HCT116 (cell line): ENCODE results near the gene ZC4H2. TPM values are rescaled to one million over a fixed set of nuclear protein-coding genes. Genes with fewer than 3 reads are reported as not detected.
A peak's percentile ranks its signal among the peaks of the same experiment; 100 is the strongest.

ENCODE experiments used
- ATAC-seq: fragments of 200-7000 bp; cut with Tn5 transposase; 2 replicates; pipeline ENCODE4 v1.9.1; 2020; ENCODE audit warnings: mild to moderate bottlenecking, moderate library complexity
- BruUV-seq: library from RNA; stranded (reverse); fragments of 400-500 nt; replicated peaks from 2 replicates; lab custom pipeline; 2021; lab: Mats Ljungman, UMichigan
- CTCF ChIA-PET: fragments of 300-600 bp; sonication (Branson Sonifier 250); formaldehyde crosslinking; loops from one replicate; lab custom pipeline; 2021; ENCODE audit warnings: antibody characterized with exemption; lab: Charles Lee
- POLR2A ChIA-PET: fragments of 300-600, 350-600 bp; sonication (Branson Sonifier 250); formaldehyde crosslinking; loops from one replicate; lab custom pipeline; 2021; ENCODE audit warnings: antibody characterized with exemption; lab: Charles Lee
- RAD21 ChIA-PET, 2 experiments: fragments of 300-600 bp; sonication (Branson Sonifier 250); formaldehyde crosslinking; loops; one replicate each; lab custom pipeline; 2023; ENCODE audit warnings: low total read pairs in 2 of 2; ENCODE audit not compliant: uncharacterized antibody in 2 of 2, unreplicated experiment in 2 of 2, low non-redundant PET in 1 of 2; lab: Charles Lee
- DNase-seq: peaks from one replicate; pipeline ENCODE4 v3.0.0-alpha.2; 2010; ENCODE audit warnings: low read depth, low spot score
- H2AFZ ChIP-seq: fragments of 200-600 bp; shearing (Covaris generic), sonication (generic); 2 replicates; pipeline ENCODE4 v1.6.1; 2017; ENCODE audit warnings: low read depth, mixed run types, mixed read lengths, antibody characterized with exemption, low read length; ENCODE audit not compliant: poor library complexity, severe bottlenecking
- H3K27ac ChIP-seq: 2 replicates; pipeline ENCODE4 v1.5.1; 2012; ENCODE audit warnings: low read depth, low read length
- H3K27me3 ChIP-seq: fragments of 200-600 bp; sonication (generic); 2 replicates; pipeline ENCODE4 v1.6.1; 2016; ENCODE audit warnings: mixed run types, low read length, mixed read lengths; ENCODE audit not compliant: insufficient read depth
- H3K36me3 ChIP-seq, 2 experiments: fragments of 200-500 bp in 1 of 2; fragments of 200-600 bp in 1 of 2; sonication (Bioruptor generic) in 1 of 2; sonication (generic) in 1 of 2; 2 replicates each; pipeline versions ENCODE4 v1.5.1 to v1.6.1; 2014 to 2016; ENCODE audit warnings: low read length in 2 of 2, inconsistent platforms in 1 of 2, mixed read lengths in 1 of 2, mixed run types in 1 of 2; ENCODE audit not compliant: insufficient read depth in 2 of 2, control insufficient read depth in 1 of 2
- H3K4me1 ChIP-seq, 2 experiments: fragments of 200-600 bp in 1 of 2; sonication (generic) in 1 of 2; 2 replicates each; pipeline versions ENCODE4 v1.5.1 to v1.6.1; 2012 to 2017; ENCODE audit warnings: low read length in 2 of 2, inconsistent platforms in 1 of 2, mild to moderate bottlenecking in 1 of 2, mixed read lengths in 1 of 2, mixed run types in 1 of 2, moderate library complexity in 1 of 2; ENCODE audit not compliant: insufficient read depth in 2 of 2, control insufficient read depth in 1 of 2
- H3K4me2 ChIP-seq: fragments of 200-600 bp; sonication (generic); 2 replicates; pipeline ENCODE4 v1.6.1; 2017; ENCODE audit warnings: mixed run types, low read length, mixed read lengths
- H3K4me3 ChIP-seq, 2 experiments: fragments of 200-600 bp in 1 of 2; sonication (generic) in 1 of 2; replicated peaks in 1 of 2; 2 replicates each; pipeline ENCODE4 v1.5.1; 2011 to 2016; ENCODE audit warnings: low read length in 2 of 2, control low read depth in 1 of 2, low read depth in 1 of 2, mild to moderate bottlenecking in 1 of 2, mixed read lengths in 1 of 2, mixed run types in 1 of 2
- H3K79me2 ChIP-seq: fragments of 200-600 bp; sonication (generic); 2 replicates; pipeline ENCODE4 v1.6.1; 2017; ENCODE audit warnings: mild to moderate bottlenecking, mixed run types, low read length, moderate library complexity, mixed read lengths; ENCODE audit not compliant: insufficient read depth
- H3K9ac ChIP-seq: fragments of 200-600 bp; sonication (generic); 2 replicates; pipeline ENCODE4 v1.6.1; 2016; ENCODE audit warnings: low read length, mixed read lengths
- H3K9me2 ChIP-seq: fragments of 200-600 bp; sonication (generic), shearing (Covaris generic); 2 replicates; pipeline ENCODE4 v1.6.1; 2017; ENCODE audit warnings: mixed run types, mild to moderate bottlenecking, moderate library complexity; ENCODE audit not compliant: insufficient read depth
- H3K9me3 ChIP-seq, 2 experiments: fragments of 200-500 bp in 1 of 2; fragments of 200-600 bp in 1 of 2; sonication (Bioruptor generic) in 1 of 2; sonication (generic) in 1 of 2; 2 replicates each; pipeline ENCODE4 v1.6.1; 2014 to 2017; ENCODE audit warnings: low read length in 2 of 2, mixed read lengths in 2 of 2, inconsistent platforms in 1 of 2, low read depth in 1 of 2, mild to moderate bottlenecking in 1 of 2, mixed run types in 1 of 2, moderate library complexity in 1 of 2; ENCODE audit not compliant: control insufficient read depth in 1 of 2, insufficient read depth in 1 of 2
- H4K20me1 ChIP-seq: fragments of 200-600 bp; sonication (generic), shearing (Covaris generic); 2 replicates; pipeline ENCODE4 v1.6.1; 2017; ENCODE audit warnings: mixed run types, mild to moderate bottlenecking, moderate library complexity; ENCODE audit not compliant: insufficient read depth
- ATF3 ChIP-seq: IDR thresholded peaks from 2 replicates; pipeline ENCODE4 v1.6.1; 2012
- CBX3 ChIP-seq: IDR thresholded peaks from 2 replicates; pipeline ENCODE4 v1.6.1; 2012; ENCODE audit warnings: low read depth
- CEBPB ChIP-seq: IDR thresholded peaks from 2 replicates; pipeline ENCODE4 v1.6.1; 2012; ENCODE audit warnings: low read depth
- EGR1 ChIP-seq: IDR thresholded peaks from 2 replicates; pipeline ENCODE4 v1.6.1; 2012; ENCODE audit warnings: low read depth
- EZH2 ChIP-seq: fragments of 200-600 bp; sonication (generic); IDR thresholded peaks from 2 replicates; pipeline ENCODE4 v1.6.1; 2017; ENCODE audit warnings: antibody characterized with exemption, mixed run types
- EZH2phosphoT487 ChIP-seq: fragments of 200-600 bp; IDR thresholded peaks from 2 replicates; pipeline ENCODE4 v1.6.1; 2018; ENCODE audit warnings: antibody characterized with exemption, borderline replicate concordance
- FOSL1 ChIP-seq: IDR thresholded peaks from 2 replicates; pipeline ENCODE4 v1.6.1; 2012; ENCODE audit warnings: low read depth
- JUND ChIP-seq: IDR thresholded peaks from 2 replicates; pipeline ENCODE4 v1.6.1; 2012
- POLR2A ChIP-seq: IDR thresholded peaks from 2 replicates; pipeline ENCODE4 v1.7.0; 2011; ENCODE audit warnings: borderline replicate concordance; ENCODE audit not compliant: insufficient read depth, insufficient read length; ENCODE audit errors: extremely low read depth
- RAD21 ChIP-seq: IDR thresholded peaks from 2 replicates; pipeline ENCODE4 v1.6.1; 2012; ENCODE audit warnings: low read depth, mild to moderate bottlenecking
- SIN3A ChIP-seq: IDR thresholded peaks from 2 replicates; pipeline ENCODE4 v1.6.1; 2012; ENCODE audit warnings: low read depth
- SP1 ChIP-seq: IDR thresholded peaks from 2 replicates; pipeline ENCODE4 v1.6.1; 2012; ENCODE audit warnings: low read depth
- ZBTB33 ChIP-seq: IDR thresholded peaks from 2 replicates; pipeline ENCODE4 v1.6.1; 2011; ENCODE audit warnings: mild to moderate bottlenecking, low read length, moderate library complexity; ENCODE audit not compliant: insufficient replicate concordance; ENCODE audit errors: extremely low read depth
- ZFX ChIP-seq: fragments of 450-650 bp; IDR thresholded peaks from 2 replicates; pipeline ENCODE4 v1.6.1; 2017
- ZNF274 ChIP-seq: fragments of 200-500 bp; sonication (Bioruptor generic); IDR thresholded peaks from 2 replicates; pipeline ENCODE4 v1.6.1; 2014; ENCODE audit warnings: mild to moderate bottlenecking, low read depth, low read length, inconsistent platforms
- intact Hi-C: fragments of 100-400 bp; cut with micrococcal nuclease; formaldehyde crosslinking; loops from 2 replicates; pipeline ENCODE4 v1.10.0; 2022
- total RNA-seq: library from RNA; stranded (reverse); gene quantifications from one replicate; pipeline ENCODE4 v1.2.1, GENCODE V29; 2021; ENCODE audit not compliant: unreplicated experiment
- TF ChIP-seq, protein P1 (sequence below): IDR thresholded peaks from 2 replicates; pipeline ENCODE4 v1.6.1; 2012
- TF ChIP-seq, protein P2 (sequence below): IDR thresholded peaks from 2 replicates; pipeline ENCODE4 v1.6.1; 2012; ENCODE audit warnings: low read depth

Gene ZC4H2
- total RNA-seq, 1 experiment from 2014 or later, result 8.8 TPM

- no TSS peak for BruUV-seq
- ChIA-PET POLR2A (no interaction called here), RAD21 (no interaction called here), CTCF (no interaction called here)
- no peaks in the 10 kb centered on the region for H3K9me2 ChIP-seq
- H3K36me3 ChIP-seq, result no peaks in the 10 kb centered on the region
- TF ChIP-seq EZH2, result no peak
- TF ChIP-seq JUND, result peak; percentile 58
- TF ChIP-seq FOSL1, result peak; percentile 57
- H2AFZ ChIP-seq, result no peak overlapping the region
- H4K20me1 ChIP-seq, result no peaks in the 10 kb centered on the region
- H3K9ac ChIP-seq, result no peak overlapping the region
- no peak overlapping the region for H3K4me3 ChIP-seq
- no peaks in the 10 kb centered on the region for H3K27me3 ChIP-seq
- no peaks in the 10 kb centered on the region for H3K79me2 ChIP-seq
- intact Hi-C loops, result loop anchor here (5.0 kb wide), 1 partner anchor 59 kb away; no protein-coding TSS in a partner anchor
- DNase-seq, result no peak
- H3K4me2 ChIP-seq, result peak overlapping the region; percentile 30
- ATAC-seq, result no peak
- H3K4me1 ChIP-seq, result peaks cover 0 to 14% of the 10 kb centered on the region in 2 experiments; a peak in 2 of 4 replicates
- H3K27ac ChIP-seq, result no peak overlapping the region
- H3K9me3 ChIP-seq, result no peaks in the 10 kb centered on the region
Measured at GRCh38 chrX:64977830-64978229, 1.6 kb upstream of the ZC4H2 start.

DNA sequence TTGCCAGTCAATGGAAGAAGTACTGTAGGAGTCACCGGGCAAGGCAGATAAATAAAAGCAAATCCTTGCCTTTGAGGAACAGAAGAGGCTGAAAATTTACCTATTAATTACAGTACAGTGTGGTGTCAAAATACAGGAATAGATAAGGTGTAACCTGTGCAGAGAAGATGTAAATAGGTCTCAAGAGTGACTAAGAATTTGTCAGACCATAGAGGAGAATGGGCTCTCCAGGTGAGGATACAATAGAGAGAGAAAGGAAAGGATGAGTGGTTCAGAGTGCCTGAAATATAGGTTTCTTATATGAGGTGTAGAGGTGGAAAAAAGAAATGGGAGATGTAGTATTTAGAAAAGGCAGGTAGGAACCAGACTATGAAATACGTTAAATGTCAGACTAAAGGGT, 801 bp upstream of the ZC4H2 start:
- H3K36me3 ChIP-seq, result no peaks in the 10 kb centered on the region
- ChIA-PET POLR2A (no interaction called here), RAD21 (no interaction called here), CTCF (no interaction called here)
- DNase-seq, result no peak
- H3K79me2 ChIP-seq, result no peaks in the 10 kb centered on the region
- no peak overlapping the region for H3K27ac ChIP-seq
- no peaks in the 10 kb centered on the region for H4K20me1 ChIP-seq
- H3K9ac ChIP-seq, result no peak overlapping the region
- H3K4me2 ChIP-seq, result 0 out of 2 replicates have a peak overlapping the region, but pooled peaks have one; percentile 81
- no peaks in the 10 kb centered on the region for H3K27me3 ChIP-seq
- H3K9me3 ChIP-seq, result no peaks in the 10 kb centered on the region
- H3K4me1 ChIP-seq, result peaks cover 0 to 14% of the 10 kb centered on the region in 2 experiments; a peak in 2 of 4 replicates
- H3K4me3 ChIP-seq, result no peak overlapping the region
- no peak overlapping the region for H2AFZ ChIP-seq
- BruUV-seq, result no TSS peak
- intact Hi-C loops, result loop anchor here (5.0 kb wide), 1 partner anchor 60 kb away; no protein-coding TSS in a partner anchor
- no peak for ATAC-seq
- H3K9me2 ChIP-seq, result no peaks in the 10 kb centered on the region
- TF ChIP-seq, protein P1, sequence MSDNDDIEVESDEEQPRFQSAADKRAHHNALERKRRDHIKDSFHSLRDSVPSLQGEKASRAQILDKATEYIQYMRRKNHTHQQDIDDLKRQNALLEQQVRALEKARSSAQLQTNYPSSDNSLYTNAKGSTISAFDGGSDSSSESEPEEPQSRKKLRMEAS, result no peak
- no peak for TF ChIP-seq SIN3A
- TF ChIP-seq EZH2, result no peak
- no peak for TF ChIP-seq JUND
- TF ChIP-seq ZNF274, result no peak
- no peak for TF ChIP-seq ATF3
- TF ChIP-seq RAD21, result no peak
- no peak for TF ChIP-seq ZFX
- no peak for TF ChIP-seq EZH2phosphoT487
- TF ChIP-seq CBX3, result no peak
- TF ChIP-seq SP1, result no peak
- TF ChIP-seq, protein P2, sequence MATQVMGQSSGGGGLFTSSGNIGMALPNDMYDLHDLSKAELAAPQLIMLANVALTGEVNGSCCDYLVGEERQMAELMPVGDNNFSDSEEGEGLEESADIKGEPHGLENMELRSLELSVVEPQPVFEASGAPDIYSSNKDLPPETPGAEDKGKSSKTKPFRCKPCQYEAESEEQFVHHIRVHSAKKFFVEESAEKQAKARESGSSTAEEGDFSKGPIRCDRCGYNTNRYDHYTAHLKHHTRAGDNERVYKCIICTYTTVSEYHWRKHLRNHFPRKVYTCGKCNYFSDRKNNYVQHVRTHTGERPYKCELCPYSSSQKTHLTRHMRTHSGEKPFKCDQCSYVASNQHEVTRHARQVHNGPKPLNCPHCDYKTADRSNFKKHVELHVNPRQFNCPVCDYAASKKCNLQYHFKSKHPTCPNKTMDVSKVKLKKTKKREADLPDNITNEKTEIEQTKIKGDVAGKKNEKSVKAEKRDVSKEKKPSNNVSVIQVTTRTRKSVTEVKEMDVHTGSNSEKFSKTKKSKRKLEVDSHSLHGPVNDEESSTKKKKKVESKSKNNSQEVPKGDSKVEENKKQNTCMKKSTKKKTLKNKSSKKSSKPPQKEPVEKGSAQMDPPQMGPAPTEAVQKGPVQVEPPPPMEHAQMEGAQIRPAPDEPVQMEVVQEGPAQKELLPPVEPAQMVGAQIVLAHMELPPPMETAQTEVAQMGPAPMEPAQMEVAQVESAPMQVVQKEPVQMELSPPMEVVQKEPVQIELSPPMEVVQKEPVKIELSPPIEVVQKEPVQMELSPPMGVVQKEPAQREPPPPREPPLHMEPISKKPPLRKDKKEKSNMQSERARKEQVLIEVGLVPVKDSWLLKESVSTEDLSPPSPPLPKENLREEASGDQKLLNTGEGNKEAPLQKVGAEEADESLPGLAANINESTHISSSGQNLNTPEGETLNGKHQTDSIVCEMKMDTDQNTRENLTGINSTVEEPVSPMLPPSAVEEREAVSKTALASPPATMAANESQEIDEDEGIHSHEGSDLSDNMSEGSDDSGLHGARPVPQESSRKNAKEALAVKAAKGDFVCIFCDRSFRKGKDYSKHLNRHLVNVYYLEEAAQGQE, result no peak
- no peak for TF ChIP-seq POLR2A
- TF ChIP-seq ZBTB33, result no peak
- no peak for TF ChIP-seq EGR1
- TF ChIP-seq CEBPB, result no peak
- TF ChIP-seq FOSL1, result no peak
